GM12878 (cell line): Measurements from ENCODE around the gene ENG. TPM values are rescaled to one million over a fixed set of nuclear protein-coding genes. Genes with fewer than 3 reads are reported as not detected.

ENCODE experiments used
- ATAC-seq: fragments of 200-7000 bp; cut with Tn5 transposase; 3 replicates; pipeline ENCODE4 v1.9.1; 2020; ENCODE audit warnings: mild to moderate bottlenecking, moderate library complexity
- BruUV-seq: library from RNA; stranded (reverse); fragments of 400-500 nt; replicated peaks from 2 replicates; lab custom pipeline; 2021; lab: Mats Ljungman, UMichigan
- CTCF ChIA-PET: fragments of 300-600 bp; sonication (Branson Sonifier 250); formaldehyde crosslinking; extraction: SDS; loops from one replicate; lab custom pipeline; 2021; ENCODE audit warnings: inconsistent platforms; lab: Yijun Ruan, JAX
- POLR2A ChIA-PET: fragments of 350-600 bp; formaldehyde crosslinking; extraction: SDS; loops from one replicate; lab custom pipeline; 2021; ENCODE audit warnings: inconsistent platforms; lab: Charles Lee
- RAD21 ChIA-PET: fragments of 300-600 bp; sonication (Branson Sonifier 250); formaldehyde crosslinking; loops from one replicate; lab custom pipeline; 2023; ENCODE audit warnings: antibody characterized with exemption; ENCODE audit not compliant: unreplicated experiment; lab: Charles Lee
- SMC1A ChIA-PET: fragments of 300-600 bp; sonication (Branson Sonifier 250); formaldehyde crosslinking; loops from one replicate; lab custom pipeline; 2023; ENCODE audit not compliant: unreplicated experiment, uncharacterized antibody; lab: Charles Lee
- DNase-seq: peaks from one replicate; pipeline ENCODE4 v3.0.0-alpha.2; 2011; ENCODE audit warnings: low read depth, low spot score
- FAIRE-seq: peaks from 3 replicates; lab custom pipeline; 2011; peaks lifted over from hg19 to GRCh38; lab: Jason Lieb, UNC
- H2AFZ ChIP-seq: 2 replicates; pipeline ENCODE4 v1.6.0; 2011; ENCODE audit warnings: low read depth, low read length, control low read depth; ENCODE audit not compliant: control insufficient read depth
- H3K27ac ChIP-seq: 2 replicates; pipeline ENCODE4 v1.5.1; 2011; ENCODE audit warnings: control low read depth; ENCODE audit not compliant: control insufficient read depth, insufficient read depth
- H3K27me3 ChIP-seq, 2 experiments: replicated peaks in 1 of 2; 2 replicates each; pipeline versions ENCODE4 v1.6.0 to v1.6.1; 2011; ENCODE audit warnings: low read length in 1 of 2; ENCODE audit not compliant: control insufficient read depth in 2 of 2, insufficient read depth in 2 of 2
- H3K36me3 ChIP-seq, 2 experiments: 2 replicates each; pipeline ENCODE4 v1.5.1; 2011; ENCODE audit warnings: low read length in 1 of 2; ENCODE audit not compliant: control insufficient read depth in 2 of 2, insufficient read depth in 2 of 2
- H3K4me1 ChIP-seq: 2 replicates; pipeline ENCODE4 v1.6.1; 2011; ENCODE audit warnings: mild to moderate bottlenecking, low read length, moderate library complexity, mixed read lengths; ENCODE audit not compliant: control insufficient read depth, insufficient read depth
- H3K4me2 ChIP-seq: 2 replicates; pipeline ENCODE4 v1.6.0; 2011; ENCODE audit warnings: control low read depth; ENCODE audit not compliant: control insufficient read depth, insufficient read depth
- H3K4me3 ChIP-seq: fragments of 200-600 bp; sonication (generic); 2 replicates; pipeline ENCODE4 v1.5.1; 2016
- H3K79me2 ChIP-seq: 2 replicates; pipeline ENCODE4 v1.6.0; 2011; ENCODE audit warnings: low read length; ENCODE audit not compliant: control insufficient read depth, insufficient read depth
- H3K9ac ChIP-seq: 2 replicates; pipeline ENCODE4 v1.8.0; 2011; ENCODE audit warnings: low read length, control low read depth, mixed read lengths; ENCODE audit not compliant: control insufficient read depth, insufficient read depth
- H3K9me3 ChIP-seq: replicated peaks from 3 replicates; pipeline ENCODE4 v1.5.1; 2011; ENCODE audit warnings: mild to moderate bottlenecking, low read length; ENCODE audit not compliant: control insufficient read depth, insufficient read depth
- H4K20me1 ChIP-seq: 2 replicates; pipeline ENCODE4 v1.6.0; 2011; ENCODE audit not compliant: control insufficient read depth, insufficient read depth
- WGBS: methylation state at CpG from one replicate; pipeline ENCODE4 v1.1.6; 2016; ENCODE audit warnings: low lambda C conversion rate; ENCODE audit not compliant: insufficient replicate concordance, insufficient coverage; ENCODE audit errors: missing lambda C conversion rate; 5-methylcytosine and 5-hydroxymethylcytosine counted together
- in situ Hi-C: fragments of 300-500 bp; cut with MboI; formaldehyde crosslinking; loops from 9 replicates; pipeline ENCODE4 v1.14.3; 2018; ENCODE audit warnings: mixed read lengths
- intact Hi-C: fragments of 100-400 bp; cut with micrococcal nuclease; formaldehyde crosslinking; loops from one replicate; pipeline ENCODE4 v1.14.2; 2022; ENCODE audit not compliant: unreplicated experiment
- polyA plus RNA-seq, 11 experiments: library from polyadenylated mRNA; depleted of rRNA in 4 of 11; unstranded in 6 of 11; stranded (reverse) in 5 of 11; fragments of >200 nt; fragmentation: Nextera tagmentation in 4 of 11; fragmentation: Illumina TruSeq in 1 of 11; extraction: Ambion mirVana in 4 of 11; extraction: Trizol in 1 of 11; gene quantifications; 1 replicate in 1 of 11; 2 replicates in 10 of 11; pipeline versions ENCODE4 v1.2.1 to v1.2.3, GENCODE V29; 2011 to 2016; ENCODE audit warnings: inconsistent platforms in 2 of 11, missing spikeins in 2 of 11, low read depth in 1 of 11
- total RNA-seq, 4 experiments: library from RNA; depleted of rRNA in 3 of 4; stranded (reverse); fragments of >200 nt in 3 of 4; fragmentation: Illumina TruSeq in 1 of 4; extraction: Trizol in 1 of 4; gene quantifications; 2 replicates each; pipeline versions ENCODE4 v1.2.1 to v1.2.3, GENCODE V29; 2013 to 2021
- TF ChIP-seq, protein P1 (sequence below): fragments of 450-650 bp; formaldehyde crosslinking; IDR thresholded peaks from 2 replicates; pipeline ENCODE4 v1.4.0; 2022; ENCODE audit warnings: mild to moderate bottlenecking, moderate library complexity
- TF ChIP-seq, protein P2 (sequence below): fragments of 450-650 bp; conservative IDR thresholded peaks from 2 replicates; pipeline ENCODE4 v1.6.1; 2017; ENCODE audit warnings: mild to moderate bottlenecking, moderate library complexity

ENG gene
- total and polyA plus RNA-seq, 10 of the 15 experiments (the other 5 are each of a cell fraction or from before 2014, with no cell fraction given): 0.14 to 10.1 (median 2.0) TPM

DNA sequence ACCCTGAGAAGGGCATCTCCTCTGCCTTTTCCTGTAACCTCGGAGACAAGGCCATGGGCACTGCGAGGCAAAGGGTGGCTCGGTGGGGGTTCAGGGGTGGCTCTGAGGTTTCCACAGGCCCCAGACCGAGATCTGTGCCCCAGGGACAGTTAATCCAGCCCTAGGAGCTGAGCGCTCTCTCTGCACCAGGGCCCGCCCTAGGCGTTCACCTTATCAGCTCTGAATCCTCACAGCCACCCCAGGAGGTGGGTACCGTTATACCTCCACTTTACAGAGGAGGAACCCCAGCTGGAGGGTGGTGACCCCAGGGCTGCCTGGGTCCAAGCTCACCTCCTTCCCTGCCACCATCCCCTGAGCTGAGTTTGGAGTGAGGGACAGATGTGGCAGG, 2.3 kb upstream of the ENG start:
- ATAC-seq (no peak), DNase-seq (no peak), FAIRE-seq (no peak)
- no TSS peak for BruUV-seq
- Histone ChIP-seq H3K27me3 (no peaks in the 10 kb centered on the region), H3K4me1 (peaks cover 6% of the 10 kb centered on the region), H3K79me2 (peaks cover 8% of the 10 kb centered on the region), H2AFZ (no peak overlapping the region), H3K9ac (no peak overlapping the region), H3K4me2 (no peak overlapping the region), H4K20me1 (no peaks in the 10 kb centered on the region), H3K9me3 (no peaks in the 10 kb centered on the region), H3K36me3 (no peaks in the 10 kb centered on the region), H3K4me3 (no peak overlapping the region), H3K27ac (no peak overlapping the region)
- 55% methylated on average over 8 of the region's 8 CpGs for WGBS
- ChIA-PET CTCF (interaction anchor here (1.1 kb wide), 1 partner anchor 122 kb away, joined by 3 read pairs; the partner anchor contains the start of gene TOR2A), SMC1A (interaction anchor here (1.7 kb wide), 1 partner anchor 9 kb away, joined by 4 read pairs; no protein-coding TSS in a partner anchor), POLR2A (interaction anchor here (0.6 kb wide), 1 partner anchor 10 kb away, joined by 3 read pairs; no protein-coding TSS in a partner anchor), RAD21 (no interaction called here)
- intact Hi-C loops: no loop called here
- in situ Hi-C loops: no loop called here
- TF ChIP-seq, protein P1, sequence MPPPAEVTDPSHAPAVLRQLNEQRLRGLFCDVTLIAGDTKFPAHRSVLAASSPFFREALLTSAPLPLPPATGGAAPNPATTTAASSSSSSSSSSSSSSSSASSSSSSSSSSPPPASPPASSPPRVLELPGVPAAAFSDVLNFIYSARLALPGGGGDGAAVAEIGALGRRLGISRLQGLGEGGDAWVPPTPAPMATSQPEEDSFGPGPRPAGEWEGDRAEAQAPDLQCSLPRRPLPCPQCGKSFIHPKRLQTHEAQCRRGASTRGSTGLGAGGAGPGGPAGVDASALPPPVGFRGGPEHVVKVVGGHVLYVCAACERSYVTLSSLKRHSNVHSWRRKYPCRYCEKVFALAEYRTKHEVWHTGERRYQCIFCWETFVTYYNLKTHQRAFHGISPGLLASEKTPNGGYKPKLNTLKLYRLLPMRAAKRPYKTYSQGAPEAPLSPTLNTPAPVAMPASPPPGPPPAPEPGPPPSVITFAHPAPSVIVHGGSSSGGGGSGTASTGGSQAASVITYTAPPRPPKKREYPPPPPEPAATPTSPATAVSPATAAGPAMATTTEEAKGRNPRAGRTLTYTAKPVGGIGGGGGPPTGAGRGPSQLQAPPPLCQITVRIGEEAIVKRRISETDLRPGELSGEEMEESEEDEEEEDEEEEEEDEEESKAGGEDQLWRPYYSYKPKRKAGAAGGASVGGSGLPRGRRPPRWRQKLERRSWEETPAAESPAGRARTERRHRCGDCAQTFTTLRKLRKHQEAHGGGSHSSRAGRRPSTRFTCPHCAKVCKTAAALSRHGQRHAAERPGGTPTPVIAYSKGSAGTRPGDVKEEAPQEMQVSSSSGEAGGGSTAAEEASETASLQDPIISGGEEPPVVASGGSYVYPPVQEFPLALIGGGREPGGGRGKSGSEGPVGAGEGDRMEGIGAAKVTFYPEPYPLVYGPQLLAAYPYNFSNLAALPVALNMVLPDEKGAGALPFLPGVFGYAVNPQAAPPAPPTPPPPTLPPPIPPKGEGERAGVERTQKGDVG (CRISPR knock-in tag): no peak
- TF ChIP-seq, protein P2, sequence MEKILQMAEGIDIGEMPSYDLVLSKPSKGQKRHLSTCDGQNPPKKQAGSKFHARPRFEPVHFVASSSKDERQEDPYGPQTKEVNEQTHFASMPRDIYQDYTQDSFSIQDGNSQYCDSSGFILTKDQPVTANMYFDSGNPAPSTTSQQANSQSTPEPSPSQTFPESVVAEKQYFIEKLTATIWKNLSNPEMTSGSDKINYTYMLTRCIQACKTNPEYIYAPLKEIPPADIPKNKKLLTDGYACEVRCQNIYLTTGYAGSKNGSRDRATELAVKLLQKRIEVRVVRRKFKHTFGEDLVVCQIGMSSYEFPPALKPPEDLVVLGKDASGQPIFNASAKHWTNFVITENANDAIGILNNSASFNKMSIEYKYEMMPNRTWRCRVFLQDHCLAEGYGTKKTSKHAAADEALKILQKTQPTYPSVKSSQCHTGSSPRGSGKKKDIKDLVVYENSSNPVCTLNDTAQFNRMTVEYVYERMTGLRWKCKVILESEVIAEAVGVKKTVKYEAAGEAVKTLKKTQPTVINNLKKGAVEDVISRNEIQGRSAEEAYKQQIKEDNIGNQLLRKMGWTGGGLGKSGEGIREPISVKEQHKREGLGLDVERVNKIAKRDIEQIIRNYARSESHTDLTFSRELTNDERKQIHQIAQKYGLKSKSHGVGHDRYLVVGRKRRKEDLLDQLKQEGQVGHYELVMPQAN: no peak
